Bronchial epithelial cell (primary cell): ENCODE measurements around the gene BICRA. TPM values are rescaled to one million over a fixed set of nuclear protein-coding genes. Genes with fewer than 3 reads are reported as not detected.
A peak's percentile ranks its signal among the peaks of the same experiment; 100 is the strongest.
"Not testable (repeated sequence)": the region's sequence is repeated elsewhere in the genome, so short reads cannot be mapped to it uniquely, and the experiment has no call there.

Experiments
- DNase-seq: peaks from one replicate; pipeline ENCODE4 v3.0.0-alpha.2; 2010; ENCODE audit warnings: low read depth
- FAIRE-seq: peaks from 2 replicates; lab custom pipeline; 2011; peaks lifted over from hg19 to GRCh38; lab: Jason Lieb, UNC
- H3K27me3 ChIP-seq: 2 replicates; pipeline ENCODE4 v1.5.1; 2011; ENCODE audit warnings: low read length; ENCODE audit not compliant: control insufficient read depth, insufficient read depth
- H3K36me3 ChIP-seq: 2 replicates; pipeline ENCODE4 v1.5.1; 2011; ENCODE audit warnings: low read length; ENCODE audit not compliant: control insufficient read depth, insufficient read depth
- H3K4me3 ChIP-seq: 2 replicates; pipeline ENCODE4 v1.5.1; 2011; ENCODE audit warnings: mild to moderate bottlenecking, low read depth, low read length, control low read depth
- CTCF ChIP-seq: IDR thresholded peaks from 2 replicates; pipeline ENCODE4 v1.5.1; 2011; ENCODE audit warnings: mild to moderate bottlenecking, moderate library complexity, low read length, control low read depth, inconsistent platforms; ENCODE audit not compliant: insufficient read depth, severe bottlenecking
- total RNA-seq: library from RNA; depleted of rRNA; stranded (reverse); fragments of >200 nt; gene quantifications from 2 replicates; pipeline ENCODE4 v1.2.1, GENCODE V29; 2014

The BICRA gene
- total RNA-seq, 1 donor from 2014 or later: 4.5 TPM

GRCh38 chr19:47716270-47716937 is 107.5 kb downstream of the BICRA start:
- Histone ChIP-seq H3K36me3 (peaks cover 20% of the 10 kb centered on the region), H3K4me3 (no peak overlapping the region), H3K27me3 (no peaks in the 10 kb centered on the region)
- DNase-seq: no peak
- no peak for FAIRE-seq
- TF ChIP-seq CTCF: no peak

GRCh38 chr19:47718415-47719046 is 109.6 kb downstream of the BICRA start:
- not testable (repeated sequence) for H3K27me3 ChIP-seq, DNase-seq, FAIRE-seq
- Histone ChIP-seq H3K36me3 (peaks cover 25% of the 10 kb centered on the region), H3K4me3 (peak overlapping the region; percentile 10)

- no peak for TF ChIP-seq CTCF
- no peaks in the 10 kb centered on the region for H3K27me3 ChIP-seq
- peaks cover 25% of the 10 kb centered on the region for H3K36me3 ChIP-seq
- DNase-seq (peak; percentile 94), FAIRE-seq (no peak)
- peak overlapping the region; percentile 20 for H3K4me3 ChIP-seq
Observed at GRCh38 chr19:47719047-47719859, 110.3 kb downstream of the BICRA start.

- H3K36me3 ChIP-seq: peaks cover 28% of the 10 kb centered on the region
- TF ChIP-seq CTCF: no peak
- H3K4me3 ChIP-seq: no peak overlapping the region
- no peak for FAIRE-seq
- no peaks in the 10 kb centered on the region for H3K27me3 ChIP-seq
- DNase-seq: no peak
Observed at GRCh38 chr19:47720669-47721422, 111.9 kb downstream of the BICRA start.

- TF ChIP-seq CTCF: no peak
- DNase-seq: peak; percentile 80
- no peak overlapping the region for H3K4me3 ChIP-seq
- no peaks in the 10 kb centered on the region for H3K27me3 ChIP-seq
- peaks cover 19% of the 10 kb centered on the region for H3K36me3 ChIP-seq
- FAIRE-seq: no peak
Observed at GRCh38 chr19:47723581-47723940, 114.6 kb downstream of the BICRA start.
